Esophagus squamous epithelium (tissue), 5 donors: Measurements from ENCODE around the gene ICOSLG. TPM values are rescaled to one million over a fixed set of nuclear protein-coding genes. Genes with fewer than 3 reads are reported as not detected.
A peak's percentile ranks its signal among the peaks of the same experiment; 100 is the strongest.
"Not testable (repeated sequence)": the region's sequence is repeated elsewhere in the genome, so short reads cannot be mapped to it uniquely, and the experiment has no call there.

ENCODE experiments used
- DNase-seq: peaks from one replicate; lab custom pipeline; 2025; lab: John Stamatoyannopoulos, UW
- H3K27ac ChIP-seq, 4 donors: fragments of 200-600 bp; sonication (generic); one replicate each; pipeline ENCODE4 v1.5.1; 2016 to 2019; ENCODE audit warnings: mild to moderate bottlenecking in 1 of 4
- H3K27me3 ChIP-seq, 4 donors: fragments of 200-600 bp; sonication (generic); 1 replicate in 3 of 4; 2 replicates in 1 of 4; pipeline versions ENCODE4 v1.5.1 to v1.6.0; 2017 to 2021; ENCODE audit warnings: antibody characterized with exemption in 1 of 4
- H3K36me3 ChIP-seq, 3 donors: fragments of 200-600 bp; sonication (generic); one replicate each; pipeline ENCODE4 v1.5.1; 2016 to 2019
- H3K4me1 ChIP-seq, 3 donors: fragments of 200-600 bp; sonication (generic); one replicate each; pipeline ENCODE4 v1.5.1; 2017 to 2019
- H3K4me3 ChIP-seq, 4 donors: fragments of 200-600 bp; sonication (generic); 1 replicate in 3 of 4; 2 replicates in 1 of 4; pipeline ENCODE4 v1.5.1; 2016 to 2019; ENCODE audit warnings: mild to moderate bottlenecking in 2 of 4, moderate library complexity in 1 of 4
- H3K9me3 ChIP-seq, 3 donors: fragments of 200-600 bp; sonication (generic); one replicate each; pipeline ENCODE4 v1.5.1; 2016 to 2019
- WGBS, 2 donors: methylation state at CpG; one replicate each; pipeline ENCODE4 v1.1.5; 2018; 5-methylcytosine and 5-hydroxymethylcytosine counted together
- intact Hi-C: fragments of 100-400 bp; cut with DNase I; formaldehyde crosslinking; loops from one replicate; pipeline ENCODE4 v1.15.0; 2022
- total RNA-seq, 4 donors: library from RNA; depleted of rRNA; stranded (reverse); fragments of >200 nt; gene quantifications; one replicate each; pipeline ENCODE4 v1.1.0, GENCODE V29; 2016
- donor health status: DM: yes; HTN: yes; CAD: no.

The ICOSLG gene
- total RNA-seq, 4 donors from 2014 or later: 2.3 to 4.6 (median 2.5) TPM

- H3K4me1 ChIP-seq, H3K36me3 ChIP-seq, H3K4me3 ChIP-seq, H3K9me3 ChIP-seq, H3K27me3 ChIP-seq, intact Hi-C loops, DNase-seq: not testable (repeated sequence)
- H3K27ac ChIP-seq: peak overlapping the region in 1 of 4 donors; percentile 36
- no CpG with 5 or more reads among the region's 22 CpGs for WGBS, 2 donors
Measured at GRCh38 chr21:44196212-44197155, 44.3 kb downstream of the ICOSLG start.

GRCh38 chr21:44194888-44195287, 45.9 kb downstream of the ICOSLG start:
- DNase-seq, intact Hi-C loops, H3K27ac ChIP-seq, H3K36me3 ChIP-seq, H3K4me3 ChIP-seq, H3K27me3 ChIP-seq, H3K4me1 ChIP-seq, H3K9me3 ChIP-seq: not testable (repeated sequence)
- WGBS, 2 donors: no CpG with 5 or more reads among the region's 9 CpGs

GRCh38 chr21:44194451-44194850, 46.3 kb downstream of the ICOSLG start:
- H3K4me3 ChIP-seq, H3K4me1 ChIP-seq, H3K27me3 ChIP-seq, H3K9me3 ChIP-seq, intact Hi-C loops, H3K36me3 ChIP-seq, H3K27ac ChIP-seq, DNase-seq: not testable (repeated sequence)
- WGBS, 2 donors: no CpG with 5 or more reads among the region's 9 CpGs

DNA sequence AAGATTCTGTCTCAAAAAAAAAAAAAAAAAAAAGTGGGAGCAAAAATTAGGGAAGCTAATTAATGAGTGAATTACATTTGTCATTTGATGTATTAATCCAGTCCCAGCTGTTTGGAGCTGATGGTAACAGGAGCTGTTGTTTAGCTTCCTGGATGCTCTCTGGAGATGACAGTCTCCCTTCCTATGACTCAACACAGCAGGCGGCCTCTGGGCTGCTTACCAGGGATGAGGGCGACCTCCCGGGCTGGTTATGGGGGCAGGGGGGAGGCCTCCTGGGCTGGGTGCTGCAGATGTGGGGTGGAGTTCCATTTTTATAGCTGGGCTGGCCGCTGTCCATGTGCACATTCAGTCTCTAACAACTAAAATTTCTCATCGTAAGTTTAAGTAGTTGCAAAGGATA, 47.6 kb downstream of the ICOSLG start:
- no CpG with 5 or more reads among the region's 5 CpGs for WGBS, 2 donors
- H3K4me1 ChIP-seq, H3K27ac ChIP-seq, DNase-seq, H3K4me3 ChIP-seq, H3K36me3 ChIP-seq, intact Hi-C loops, H3K9me3 ChIP-seq, H3K27me3 ChIP-seq: not testable (repeated sequence)

DNA sequence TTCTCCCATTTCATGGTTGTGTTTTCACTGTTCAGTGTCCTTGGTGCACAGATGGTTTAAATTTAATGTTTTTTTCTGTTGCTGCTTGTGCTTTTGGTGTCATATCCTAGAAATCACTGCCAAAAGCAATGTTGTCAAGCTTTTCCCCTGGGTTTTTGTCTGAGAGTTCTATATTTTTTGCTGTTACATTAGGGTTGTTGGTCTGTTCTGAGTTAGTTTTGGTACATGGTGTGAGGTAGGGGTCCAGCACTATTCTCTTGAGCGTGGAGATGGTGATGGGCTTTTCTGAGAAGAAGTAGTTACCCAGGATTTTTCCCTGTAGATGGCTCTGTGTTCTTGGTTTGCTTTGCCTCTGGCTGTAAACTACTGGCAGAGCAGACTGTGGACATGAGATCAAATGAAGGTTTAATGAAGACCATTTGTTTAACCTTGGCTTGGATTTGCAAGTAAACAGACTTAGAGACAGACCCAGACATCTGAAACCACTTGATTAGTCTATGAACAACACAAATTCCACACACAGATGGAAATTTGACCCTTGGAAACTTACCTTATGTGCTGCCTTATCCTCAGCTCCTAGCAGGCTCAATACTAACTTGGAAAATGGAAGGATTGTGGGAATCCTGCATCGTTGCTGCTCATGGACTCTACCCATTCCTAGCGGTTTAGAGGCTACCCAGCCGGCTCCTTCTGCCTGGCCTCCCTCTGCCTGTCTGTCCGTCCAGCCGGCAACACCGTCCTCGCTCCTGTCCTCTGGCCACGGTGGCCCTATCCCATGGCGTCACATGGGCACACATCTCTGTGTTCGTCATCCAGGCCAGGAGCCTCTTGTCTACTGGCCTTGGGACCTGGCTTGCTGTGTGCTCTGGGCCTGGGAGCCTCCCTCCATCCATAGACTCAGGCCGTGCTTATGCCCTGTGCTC, 50.1 kb downstream of the ICOSLG start:
- H3K27me3 ChIP-seq, DNase-seq, H3K4me1 ChIP-seq, H3K9me3 ChIP-seq, H3K36me3 ChIP-seq, intact Hi-C loops, H3K4me3 ChIP-seq: not testable (repeated sequence)
- WGBS, 2 donors: 77 to 84% methylated on average over 4 to 9 of the region's 12 CpGs
- H3K27ac ChIP-seq: peak overlapping the region in 1 of 4 donors; percentile 25

GRCh38 chr21:44184862-44185261, 55.9 kb downstream of the ICOSLG start:
- H3K4me3 ChIP-seq, H3K4me1 ChIP-seq, H3K9me3 ChIP-seq, intact Hi-C loops, DNase-seq, H3K36me3 ChIP-seq, H3K27ac ChIP-seq, H3K27me3 ChIP-seq: not testable (repeated sequence)
- WGBS, 2 donors: no CpG with 5 or more reads among the region's 7 CpGs

DNA sequence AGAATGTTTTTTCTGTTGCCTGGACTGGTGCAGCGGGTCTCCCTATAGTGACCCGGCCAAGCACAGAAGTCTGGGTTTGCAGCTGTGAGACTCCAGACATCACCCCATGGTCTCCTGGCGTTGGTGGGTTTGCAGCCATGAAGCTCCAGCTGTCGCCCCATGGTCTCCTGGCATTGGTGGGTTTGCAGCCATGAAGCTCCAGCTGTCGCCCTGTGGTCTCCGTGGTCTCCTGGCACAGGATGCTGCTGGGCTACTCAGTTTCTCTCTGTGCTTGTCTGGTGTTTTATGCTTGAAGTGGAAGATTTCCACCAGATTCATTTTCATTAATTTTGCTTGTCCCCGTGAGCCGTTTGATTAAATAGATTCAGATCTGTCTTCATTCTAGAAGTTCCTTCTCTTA, 58.5 kb downstream of the ICOSLG start:
- H3K36me3 ChIP-seq, H3K4me3 ChIP-seq, H3K27me3 ChIP-seq, DNase-seq, H3K9me3 ChIP-seq, intact Hi-C loops, H3K4me1 ChIP-seq, H3K27ac ChIP-seq: not testable (repeated sequence)
- WGBS, 2 donors: no CpG with 5 or more reads among the region's 8 CpGs

DNA sequence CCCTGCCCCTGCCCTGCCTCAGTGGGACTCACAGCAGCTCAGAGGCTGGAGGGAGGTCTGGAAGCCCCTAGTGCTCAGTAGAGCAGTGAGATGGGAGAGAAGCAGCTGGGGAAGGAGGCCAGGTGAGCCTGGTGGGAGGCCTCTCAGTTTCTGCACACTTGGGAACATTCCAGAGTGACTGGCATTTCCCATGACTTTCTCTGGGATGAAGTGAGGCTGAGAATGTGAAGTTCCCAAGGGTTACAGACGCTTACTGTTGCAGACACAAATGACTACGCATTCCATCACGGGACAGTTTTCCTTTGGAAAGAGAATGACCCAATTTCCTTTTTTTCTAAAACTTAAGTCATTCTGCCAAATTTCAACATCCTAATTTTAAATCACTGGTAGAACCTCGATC, 59.2 kb downstream of the ICOSLG start:
- DNase-seq, H3K9me3 ChIP-seq, H3K36me3 ChIP-seq, intact Hi-C loops, H3K27me3 ChIP-seq, H3K4me1 ChIP-seq, H3K4me3 ChIP-seq, H3K27ac ChIP-seq: not testable (repeated sequence)
- no CpG with 5 or more reads among the region's 4 CpGs for WGBS, 2 donors

DNA sequence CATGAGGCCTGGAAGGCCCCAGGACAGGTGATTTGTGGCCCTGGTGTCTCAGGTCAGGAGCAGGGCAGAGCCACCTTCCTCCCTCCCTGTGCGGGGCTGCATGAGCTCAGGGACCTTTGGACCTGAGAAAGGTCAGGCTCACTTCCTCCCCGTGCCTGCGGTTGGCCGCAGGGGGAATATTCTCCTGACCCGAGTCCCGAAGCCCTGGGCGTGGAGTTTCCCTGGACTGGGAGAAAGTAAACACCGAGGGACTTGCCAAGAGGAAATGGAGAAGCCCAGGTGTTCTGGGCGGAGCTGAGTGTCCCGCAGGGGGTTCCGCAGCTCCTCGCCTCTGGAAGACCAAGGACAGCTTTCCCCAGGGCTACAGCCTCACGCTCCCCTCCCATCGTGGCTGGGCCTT, 64.6 kb downstream of the ICOSLG start:
- H3K27me3 ChIP-seq, H3K9me3 ChIP-seq, intact Hi-C loops, H3K4me3 ChIP-seq, H3K27ac ChIP-seq, H3K4me1 ChIP-seq, DNase-seq, H3K36me3 ChIP-seq: not testable (repeated sequence)
- WGBS, 2 donors: no CpG with 5 or more reads among the region's 14 CpGs

DNA sequence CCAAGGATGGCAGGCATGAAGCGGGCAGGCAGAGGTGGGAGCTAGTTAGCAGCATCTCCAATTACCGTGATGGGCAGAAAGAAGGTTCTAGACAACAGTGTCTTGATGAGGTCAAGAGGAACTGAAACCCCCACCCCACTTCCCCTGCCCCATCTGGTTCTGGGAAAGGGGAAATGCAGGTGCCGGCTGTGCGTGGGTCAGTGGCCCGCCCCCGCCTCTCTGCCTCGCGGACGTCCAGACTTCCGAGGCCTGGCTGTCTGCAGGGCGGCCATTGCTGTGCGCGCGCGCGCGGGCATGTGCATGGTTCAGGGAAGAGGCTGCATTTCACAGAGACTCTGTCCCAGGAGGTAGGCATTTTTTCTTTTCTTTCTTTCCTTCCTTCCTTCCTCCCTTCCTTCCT, 65.6 kb downstream of the ICOSLG start:
- H3K27me3 ChIP-seq, H3K27ac ChIP-seq, DNase-seq, H3K4me1 ChIP-seq, H3K36me3 ChIP-seq, H3K9me3 ChIP-seq, H3K4me3 ChIP-seq, intact Hi-C loops: not testable (repeated sequence)
- no CpG with 5 or more reads among the region's 17 CpGs for WGBS, 2 donors
